OCI-LY3 (cell line): ENCODE results near the gene SRRM1.

Experiments
- H2AFZ ChIP-seq: fragments of 200-600, 300-600 bp; shearing (Covaris generic); 2 replicates; pipeline ENCODE4 v1.6.0; 2014; ENCODE audit warnings: antibody characterized with exemption, low read depth, low read length
- H3K27ac ChIP-seq: fragments of 200-600, 300-600 bp; sonication (generic); 2 replicates; pipeline ENCODE4 v1.5.1; 2014; ENCODE audit warnings: mild to moderate bottlenecking, low read length, moderate library complexity, mixed read lengths
- H3K27me3 ChIP-seq: fragments of 200-600, 300-600 bp; sonication (generic); 2 replicates; pipeline ENCODE4 v1.6.1; 2014; ENCODE audit warnings: low read depth, low read length, mixed read lengths
- H3K36me3 ChIP-seq: fragments of 200-600, 300-600 bp; sonication (generic); replicated peaks from 2 replicates; pipeline ENCODE3; 2014; ENCODE audit warnings: low read depth, low read length, mixed read lengths
- H3K4me1 ChIP-seq: fragments of 300-600, 200-600 bp; sonication (generic); 2 replicates; pipeline ENCODE4 v1.6.1; 2014; ENCODE audit warnings: low read length, mixed read lengths
- H3K4me2 ChIP-seq: fragments of 200-600, 300-600 bp; sonication (generic); 2 replicates; pipeline ENCODE4 v1.6.1; 2014; ENCODE audit warnings: low read length, mixed read lengths
- H3K4me3 ChIP-seq: fragments of 300-600, 200-600 bp; sonication (generic); 2 replicates; pipeline ENCODE4 v1.5.1; 2014; ENCODE audit warnings: antibody characterized with exemption, mild to moderate bottlenecking, low read length, moderate library complexity
- H3K79me2 ChIP-seq: fragments of 300-600, 200-600 bp; shearing (Covaris generic); 2 replicates; pipeline ENCODE4 v1.6.1; 2014; ENCODE audit warnings: mild to moderate bottlenecking, low read length, mixed read lengths
- H3K9ac ChIP-seq: fragments of 300-600, 200-600 bp; shearing (Covaris generic); 2 replicates; pipeline ENCODE4 v1.6.0; 2014; ENCODE audit warnings: mild to moderate bottlenecking, low read length, moderate library complexity
- H3K9me3 ChIP-seq: fragments of 200-600, 300-600 bp; shearing (Covaris generic); 2 replicates; pipeline ENCODE4 v1.6.1; 2014; ENCODE audit warnings: low read length, mixed read lengths; ENCODE audit not compliant: insufficient read depth
- H4K20me1 ChIP-seq: fragments of 200-600, 300-600 bp; sonication (generic); 2 replicates; pipeline ENCODE4 v1.6.1; 2016; ENCODE audit warnings: low read length, mixed read lengths; ENCODE audit not compliant: insufficient read depth
- CTCF ChIP-seq: fragments of 200-600, 300-600 bp; sonication (generic); IDR thresholded peaks from 2 replicates; pipeline ENCODE4 v1.5.1; 2014; ENCODE audit warnings: antibody characterized with exemption, low read length, low read depth
- EZH2phosphoT487 ChIP-seq: fragments of 200-600 bp; shearing (Covaris generic); IDR thresholded peaks from 2 replicates; pipeline ENCODE4 v1.6.1; 2018; ENCODE audit warnings: antibody characterized with exemption, mixed run types, low read depth

The SRRM1 gene

GRCh38 chr1:24606621-24607020, 36.5 kb upstream of the SRRM1 start:
- no peak overlapping the region for H2AFZ ChIP-seq
- no peak overlapping the region for H3K27ac ChIP-seq
- no peak overlapping the region for H3K9ac ChIP-seq
- no peaks in the 10 kb centered on the region for H3K4me1 ChIP-seq
- H3K79me2 ChIP-seq = no peaks in the 10 kb centered on the region
- H3K4me3 ChIP-seq = no peak overlapping the region
- H3K4me2 ChIP-seq = no peak overlapping the region
- no peaks in the 10 kb centered on the region for H3K9me3 ChIP-seq
- no peaks in the 10 kb centered on the region; the same call in 1 of the 2 replicates for H3K27me3 ChIP-seq
- TF ChIP-seq EZH2phosphoT487 (no peak), CTCF (no peak)
- H4K20me1 ChIP-seq = no peaks in the 10 kb centered on the region
- no peaks in the 10 kb centered on the region for H3K36me3 ChIP-seq

GRCh38 chr1:24609949-24610517, 33.1 kb upstream of the SRRM1 start:
- no peak overlapping the region for H3K9ac ChIP-seq
- H3K27me3 ChIP-seq = no peaks in the 10 kb centered on the region; the same call in 1 of the 2 replicates
- H3K36me3 ChIP-seq = no peaks in the 10 kb centered on the region
- no peak for TF ChIP-seq CTCF
- no peak for TF ChIP-seq EZH2phosphoT487
- H3K4me1 ChIP-seq = no peaks in the 10 kb centered on the region
- H3K4me3 ChIP-seq = no peak overlapping the region
- no peak overlapping the region for H3K4me2 ChIP-seq
- H4K20me1 ChIP-seq = no peaks in the 10 kb centered on the region
- no peak overlapping the region for H3K27ac ChIP-seq
- H2AFZ ChIP-seq = no peak overlapping the region
- H3K9me3 ChIP-seq = no peaks in the 10 kb centered on the region
- H3K79me2 ChIP-seq = no peaks in the 10 kb centered on the region

GRCh38 chr1:24619376-24619775, 23.7 kb upstream of the SRRM1 start:
- Histone ChIP-seq H3K4me1 (no peaks in the 10 kb centered on the region), H4K20me1 (no peaks in the 10 kb centered on the region), H3K4me3 (no peak overlapping the region), H3K79me2 (no peaks in the 10 kb centered on the region), H3K36me3 (no peaks in the 10 kb centered on the region), H3K4me2 (no peak overlapping the region), H3K9ac (no peak overlapping the region), H2AFZ (no peak overlapping the region), H3K9me3 (no peaks in the 10 kb centered on the region), H3K27me3 (no peaks in the 10 kb centered on the region), H3K27ac (no peak overlapping the region)
- no peak for TF ChIP-seq EZH2phosphoT487
- TF ChIP-seq CTCF = no peak

- Histone ChIP-seq H3K27ac (no peak overlapping the region), H3K4me1 (no peaks in the 10 kb centered on the region), H3K27me3 (no peaks in the 10 kb centered on the region), H2AFZ (no peak overlapping the region), H3K4me3 (no peak overlapping the region), H3K4me2 (no peak overlapping the region), H3K9me3 (no peaks in the 10 kb centered on the region), H3K36me3 (no peaks in the 10 kb centered on the region), H3K79me2 (no peaks in the 10 kb centered on the region), H4K20me1 (no peaks in the 10 kb centered on the region), H3K9ac (no peak overlapping the region)
- TF ChIP-seq EZH2phosphoT487 = no peak
- no peak for TF ChIP-seq CTCF
Measured at GRCh38 chr1:24620678-24621077, 22.4 kb upstream of the SRRM1 start.
